Endothelial cell of umbilical vein (primary cell): Measurements from ENCODE around the gene RSPH1. TPM values are rescaled to one million over a fixed set of nuclear protein-coding genes. Genes with fewer than 3 reads are reported as not detected.

ENCODE experiments used
- BruUV-seq: library from RNA; stranded (reverse); fragments of 400-500 nt; replicated peaks from 2 replicates; lab custom pipeline; 2021; lab: Mats Ljungman, UMichigan
- CTCF ChIA-PET: fragments of 300-600, 350-600 bp; sonication (Branson Sonifier 250); formaldehyde crosslinking; loops from one replicate; lab custom pipeline; 2021; ENCODE audit warnings: antibody characterized with exemption, inconsistent platforms; lab: Charles Lee
- POLR2A ChIA-PET: fragments of 300-600, 350-600 bp; sonication (Branson Sonifier 250); formaldehyde crosslinking; loops from one replicate; lab custom pipeline; 2021; ENCODE audit warnings: antibody characterized with exemption, inconsistent platforms; lab: Charles Lee
- DNase-seq: peaks from one replicate; pipeline ENCODE4 v3.0.0-alpha.2; 2011; ENCODE audit warnings: low read depth, low spot score
- FAIRE-seq: peaks from 2 replicates; lab custom pipeline; 2011; peaks lifted over from hg19 to GRCh38; lab: Jason Lieb, UNC
- H2AFZ ChIP-seq: 2 replicates; pipeline ENCODE4 v1.6.0; 2012; ENCODE audit warnings: low read depth, low read length, control low read depth, inconsistent platforms
- H3K27ac ChIP-seq: 2 replicates; pipeline ENCODE4 v1.5.1; 2011; ENCODE audit warnings: low read depth, mild to moderate bottlenecking, control low read depth, low read length, moderate library complexity; ENCODE audit not compliant: insufficient read depth
- H3K27me3 ChIP-seq, 2 experiments: 2 replicates each; pipeline versions ENCODE4 v1.6.0 to v1.6.1; 2011; ENCODE audit warnings: low read length in 2 of 2, mixed read lengths in 1 of 2; ENCODE audit not compliant: control insufficient read depth in 2 of 2, insufficient read depth in 2 of 2
- H3K36me3 ChIP-seq, 2 experiments: 2 replicates in 1 of 2; 3 replicates in 1 of 2; pipeline ENCODE4 v1.5.1; 2011; ENCODE audit warnings: low read length in 2 of 2, mild to moderate bottlenecking in 1 of 2, moderate library complexity in 1 of 2; ENCODE audit not compliant: control insufficient read depth in 2 of 2, insufficient read depth in 2 of 2; ENCODE audit errors: extremely low read depth in 1 of 2
- H3K4me1 ChIP-seq: 3 replicates; pipeline ENCODE4 v1.5.1; 2011; ENCODE audit warnings: mild to moderate bottlenecking, low read length; ENCODE audit not compliant: control insufficient read depth, insufficient read depth; ENCODE audit errors: extremely low read depth
- H3K4me2 ChIP-seq: 2 replicates; pipeline ENCODE4 v1.6.1; 2011; ENCODE audit warnings: low read length, control low read depth, mixed read lengths; ENCODE audit not compliant: insufficient read depth
- H3K4me3 ChIP-seq, 3 experiments: fragments of 200-600 bp in 1 of 3; sonication (generic), shearing (Covaris generic) in 1 of 3; replicated peaks in 1 of 3; 2 replicates each; pipeline ENCODE4 v1.5.1; 2011 to 2016; ENCODE audit warnings: control low read depth in 3 of 3, low read length in 3 of 3, mild to moderate bottlenecking in 2 of 3, inconsistent platforms in 1 of 3, low read depth in 1 of 3, moderate library complexity in 1 of 3; ENCODE audit not compliant: insufficient read depth in 1 of 3
- H3K79me2 ChIP-seq: 2 replicates; pipeline ENCODE4 v1.6.0; 2012; ENCODE audit warnings: low read length, inconsistent platforms; ENCODE audit not compliant: control insufficient read depth, insufficient read depth
- H3K9ac ChIP-seq: replicated peaks from 2 replicates; pipeline ENCODE3; 2011; ENCODE audit warnings: low read length, control low read depth; ENCODE audit not compliant: insufficient read depth; ENCODE audit errors: extremely low read depth
- H3K9me1 ChIP-seq: replicated peaks from 3 replicates; pipeline ENCODE4 v1.6.0; 2011; ENCODE audit warnings: mild to moderate bottlenecking, low read length; ENCODE audit not compliant: control insufficient read depth, insufficient read depth; ENCODE audit errors: extremely low read depth
- H3K9me3 ChIP-seq: replicated peaks from 2 replicates; pipeline ENCODE4 v1.5.1; 2012; ENCODE audit warnings: low read length, inconsistent platforms; ENCODE audit not compliant: control insufficient read depth, insufficient read depth
- H4K20me1 ChIP-seq: replicated peaks from 2 replicates; pipeline ENCODE3; 2011; ENCODE audit warnings: mild to moderate bottlenecking, low read length; ENCODE audit not compliant: control insufficient read depth, insufficient read depth; ENCODE audit errors: extremely low read depth
- EZH2 ChIP-seq: IDR thresholded peaks from 2 replicates; pipeline ENCODE4 v1.6.1; 2012; ENCODE audit warnings: borderline replicate concordance, low read depth, mild to moderate bottlenecking, moderate library complexity, low read length, inconsistent platforms; ENCODE audit not compliant: severe bottlenecking
- FOS ChIP-seq: IDR thresholded peaks from 2 replicates; pipeline ENCODE4 v1.6.1; 2011; ENCODE audit warnings: mild to moderate bottlenecking, low read length, moderate library complexity, borderline replicate concordance; ENCODE audit not compliant: insufficient read depth
- GATA2 ChIP-seq: IDR thresholded peaks from 2 replicates; pipeline ENCODE4 v1.7.0; 2011; ENCODE audit warnings: low read depth, mild to moderate bottlenecking, moderate library complexity, mixed read lengths, low read length; ENCODE audit not compliant: insufficient read length, insufficient read depth
- JUN ChIP-seq: IDR thresholded peaks from 2 replicates; pipeline ENCODE4 v1.6.1; 2011; ENCODE audit warnings: borderline replicate concordance, low read depth; ENCODE audit not compliant: insufficient read length, insufficient read depth
- MYC ChIP-seq: IDR thresholded peaks from one replicate; pipeline ENCODE4 v1.6.1; 2011; ENCODE audit warnings: mild to moderate bottlenecking, low read depth, low read length
- POLR2A ChIP-seq: IDR thresholded peaks from 2 replicates; pipeline ENCODE4 v1.6.1; 2012; ENCODE audit warnings: low read depth, mild to moderate bottlenecking, control low read depth, low read length
- POLR2AphosphoS5 ChIP-seq: IDR thresholded peaks from 2 replicates; pipeline ENCODE4 v1.6.1; 2012; ENCODE audit warnings: low read depth, mild to moderate bottlenecking, control low read depth, low read length, moderate library complexity; ENCODE audit not compliant: insufficient read depth
- dilution Hi-C: fragments of 300-500 bp; cut with MboI; formaldehyde crosslinking; loops from one replicate; pipeline ENCODE4 v1.15.0; 2019; ENCODE audit warnings: low sequenced_read_pairs; ENCODE audit not compliant: extremely low pct_ligation_motif_present
- intact Hi-C: fragments of 100-400 bp; cut with micrococcal nuclease; formaldehyde crosslinking; loops from one replicate; pipeline ENCODE4 v1.10.0; 2022
- polyA plus RNA-seq, 4 experiments: library from polyadenylated mRNA; depleted of rRNA in 3 of 4; stranded (reverse) in 3 of 4; unstranded in 1 of 4; fragments of >200 nt; gene quantifications; 2 replicates each; pipeline versions ENCODE4 v1.2.1 to v1.2.3, GENCODE V29; 2011 to 2012; ENCODE audit warnings: missing spikeins in 1 of 4
- total RNA-seq: library from RNA; stranded (reverse); gene quantifications from 2 replicates; pipeline ENCODE4 v1.2.3, GENCODE V29; 2021
- TF ChIP-seq, protein P1 (sequence below): IDR thresholded peaks from 2 replicates; pipeline ENCODE4 v1.6.1; 2011; ENCODE audit not compliant: insufficient read depth, insufficient read length
- TF ChIP-seq, protein P2 (sequence below), 2 donors: IDR thresholded peaks; 1 replicate in 1 of 2; 2 replicates in 1 of 2; pipeline ENCODE4 v1.5.1; 2011; ENCODE audit warnings: low read length in 2 of 2, mild to moderate bottlenecking in 2 of 2, moderate library complexity in 2 of 2, control low read depth in 1 of 2, inconsistent platforms in 1 of 2, low read depth in 1 of 2; ENCODE audit not compliant: insufficient read depth in 1 of 2; ENCODE audit errors: extremely low read depth in 1 of 2

The RSPH1 gene
- total and polyA plus RNA-seq, 2 donors (not counting 3 experiments of a cell fraction or from before 2014, with no cell fraction given) = 0.08 TPM; not detected in 1

- Histone ChIP-seq H3K4me1 (no peaks in the 10 kb centered on the region), H3K9ac (no peak overlapping the region), H3K9me3 (no peaks in the 10 kb centered on the region), H3K79me2 (no peaks in the 10 kb centered on the region), H3K9me1 (no peaks in the 10 kb centered on the region), H3K27ac (no peak overlapping the region), H3K4me2 (no peak overlapping the region), H4K20me1 (no peaks in the 10 kb centered on the region), H3K4me3 (no peak overlapping the region), H2AFZ (no peak overlapping the region), H3K36me3 (no peaks in the 10 kb centered on the region), H3K27me3 (no peaks in the 10 kb centered on the region)
- no peak for FAIRE-seq
- DNase-seq = no peak
- BruUV-seq = no TSS peak
- dilution Hi-C loops (no loop called here), intact Hi-C loops (no loop called here)
- CTCF ChIA-PET = no interaction called here
- POLR2A ChIA-PET = no interaction called here
- TF ChIP-seq MYC = no peak
- TF ChIP-seq EZH2 = no peak
- no peak for TF ChIP-seq POLR2AphosphoS5
- TF ChIP-seq, protein P1, sequence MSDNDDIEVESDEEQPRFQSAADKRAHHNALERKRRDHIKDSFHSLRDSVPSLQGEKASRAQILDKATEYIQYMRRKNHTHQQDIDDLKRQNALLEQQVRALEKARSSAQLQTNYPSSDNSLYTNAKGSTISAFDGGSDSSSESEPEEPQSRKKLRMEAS = no peak
Measured at GRCh38 chr21:42445311-42445710, 50.7 kb downstream of the RSPH1 start.

DNA sequence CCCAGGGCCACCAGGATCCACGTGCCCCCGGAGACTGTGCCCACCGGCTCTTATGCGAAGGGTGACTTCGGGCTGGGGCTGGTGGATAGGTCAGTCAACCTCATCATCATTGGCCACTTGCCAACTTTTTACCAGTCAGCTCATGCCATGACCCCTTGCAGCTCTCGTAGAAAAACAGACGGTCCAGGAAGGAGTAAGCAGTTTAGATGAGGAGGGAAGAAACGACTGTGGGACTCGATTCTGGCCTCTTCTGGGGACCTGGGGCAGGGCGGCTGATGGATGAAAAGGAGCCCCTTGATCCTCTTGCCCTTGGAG lies 51.3 kb downstream of the RSPH1 start:
- H3K27ac ChIP-seq = no peak overlapping the region
- CTCF ChIA-PET = no interaction called here
- intact Hi-C loops = no loop called here

More for the DNA sequence above, 51.3 kb downstream of the RSPH1 start:
- H3K9me1 ChIP-seq = no peaks in the 10 kb centered on the region
- DNase-seq (no peak), FAIRE-seq (no peak)
- H3K4me3 ChIP-seq = no peak overlapping the region
- no peaks in the 10 kb centered on the region for H3K9me3 ChIP-seq
- H3K27me3 ChIP-seq = no peaks in the 10 kb centered on the region
- no peaks in the 10 kb centered on the region for H4K20me1 ChIP-seq
- POLR2A ChIA-PET = no interaction called here
- no peak for TF ChIP-seq MYC
- no peak for TF ChIP-seq GATA2
- TF ChIP-seq POLR2A = no peak
- TF ChIP-seq EZH2 = no peak
- TF ChIP-seq FOS = no peak
- TF ChIP-seq JUN = no peak
- TF ChIP-seq, protein P2, sequence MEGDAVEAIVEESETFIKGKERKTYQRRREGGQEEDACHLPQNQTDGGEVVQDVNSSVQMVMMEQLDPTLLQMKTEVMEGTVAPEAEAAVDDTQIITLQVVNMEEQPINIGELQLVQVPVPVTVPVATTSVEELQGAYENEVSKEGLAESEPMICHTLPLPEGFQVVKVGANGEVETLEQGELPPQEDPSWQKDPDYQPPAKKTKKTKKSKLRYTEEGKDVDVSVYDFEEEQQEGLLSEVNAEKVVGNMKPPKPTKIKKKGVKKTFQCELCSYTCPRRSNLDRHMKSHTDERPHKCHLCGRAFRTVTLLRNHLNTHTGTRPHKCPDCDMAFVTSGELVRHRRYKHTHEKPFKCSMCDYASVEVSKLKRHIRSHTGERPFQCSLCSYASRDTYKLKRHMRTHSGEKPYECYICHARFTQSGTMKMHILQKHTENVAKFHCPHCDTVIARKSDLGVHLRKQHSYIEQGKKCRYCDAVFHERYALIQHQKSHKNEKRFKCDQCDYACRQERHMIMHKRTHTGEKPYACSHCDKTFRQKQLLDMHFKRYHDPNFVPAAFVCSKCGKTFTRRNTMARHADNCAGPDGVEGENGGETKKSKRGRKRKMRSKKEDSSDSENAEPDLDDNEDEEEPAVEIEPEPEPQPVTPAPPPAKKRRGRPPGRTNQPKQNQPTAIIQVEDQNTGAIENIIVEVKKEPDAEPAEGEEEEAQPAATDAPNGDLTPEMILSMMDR (IDR thresholded peaks at IDR 0.05; ENCODE audit: extremely low read depth in 1 of 2, insufficient read depth in 1 of 2, low read depth in 1 of 2, low read length in 2 of 2) = no peak
- no peak for TF ChIP-seq POLR2AphosphoS5
- TF ChIP-seq, protein P1 = no peak
- dilution Hi-C loops = no loop called here
- H3K79me2 ChIP-seq = no peaks in the 10 kb centered on the region
- no peaks in the 10 kb centered on the region for H3K4me1 ChIP-seq
- no TSS peak for BruUV-seq
- no peak overlapping the region for H3K4me2 ChIP-seq
- H2AFZ ChIP-seq = no peak overlapping the region
- no peaks in the 10 kb centered on the region for H3K36me3 ChIP-seq
- H3K9ac ChIP-seq = no peak overlapping the region
